GM12878 (cell line): ENCODE data around the gene PTPN14.

ENCODE experiments used
- EP300 ChIP-seq, 2 experiments: fragments of 150-350 bp in 1 of 2; IDR thresholded peaks; 2 replicates each; pipeline ENCODE4 v1.6.1; 2011 to 2012; ENCODE audit warnings: low read depth in 2 of 2, low read length in 2 of 2, borderline replicate concordance in 1 of 2, improper control_type of control experiment in 1 of 2, inconsistent platforms in 1 of 2; ENCODE audit not compliant: control insufficient read depth in 1 of 2
- ZSCAN29 ChIP-seq: fragments of 450-650 bp; IDR thresholded peaks from 2 replicates; pipeline ENCODE4 v1.6.1; 2017; ENCODE audit warnings: mild to moderate bottlenecking, moderate library complexity
- TF ChIP-seq, protein P1 (sequence below), 3 experiments: IDR thresholded peaks in 2 of 3; conservative IDR thresholded peaks in 1 of 3; 2 replicates each; pipeline ENCODE4 v1.5.1; 2011; ENCODE audit warnings: low read depth in 3 of 3, low read length in 3 of 3, mild to moderate bottlenecking in 3 of 3, control low read depth in 2 of 3, moderate library complexity in 2 of 3, inconsistent platforms in 1 of 3, mixed read lengths in 1 of 3; ENCODE audit not compliant: control insufficient read depth in 2 of 3, insufficient read depth in 1 of 3; ENCODE audit errors: extremely low read depth in 1 of 3

DNA sequence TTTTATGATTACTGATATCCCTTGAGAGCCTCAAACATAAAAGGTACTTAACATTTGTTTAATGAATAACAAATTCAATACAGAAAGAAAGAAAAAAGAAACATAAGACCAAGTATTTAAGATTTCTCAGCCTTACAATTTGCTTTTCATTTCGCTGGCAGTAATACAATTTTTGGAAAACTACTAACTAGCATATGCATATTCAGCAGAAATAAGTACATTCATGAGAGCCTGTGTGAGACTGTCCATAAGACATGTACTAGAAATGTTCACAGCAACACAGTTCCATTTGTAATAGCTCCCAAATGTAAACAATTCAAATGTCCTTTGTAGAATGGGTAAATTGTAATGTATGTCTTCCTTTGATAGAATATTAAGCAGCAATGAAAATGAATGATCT, 119.2 kb downstream of the PTPN14 start:
- TF ChIP-seq EP300 (IDR thresholded peaks at IDR 0.05; ENCODE audit: borderline replicate concordance in 1 of 2, control insufficient read depth in 1 of 2, low read depth in 2 of 2, low read length in 2 of 2) (no peak), ZSCAN29 (no peak)
- TF ChIP-seq, protein P1, sequence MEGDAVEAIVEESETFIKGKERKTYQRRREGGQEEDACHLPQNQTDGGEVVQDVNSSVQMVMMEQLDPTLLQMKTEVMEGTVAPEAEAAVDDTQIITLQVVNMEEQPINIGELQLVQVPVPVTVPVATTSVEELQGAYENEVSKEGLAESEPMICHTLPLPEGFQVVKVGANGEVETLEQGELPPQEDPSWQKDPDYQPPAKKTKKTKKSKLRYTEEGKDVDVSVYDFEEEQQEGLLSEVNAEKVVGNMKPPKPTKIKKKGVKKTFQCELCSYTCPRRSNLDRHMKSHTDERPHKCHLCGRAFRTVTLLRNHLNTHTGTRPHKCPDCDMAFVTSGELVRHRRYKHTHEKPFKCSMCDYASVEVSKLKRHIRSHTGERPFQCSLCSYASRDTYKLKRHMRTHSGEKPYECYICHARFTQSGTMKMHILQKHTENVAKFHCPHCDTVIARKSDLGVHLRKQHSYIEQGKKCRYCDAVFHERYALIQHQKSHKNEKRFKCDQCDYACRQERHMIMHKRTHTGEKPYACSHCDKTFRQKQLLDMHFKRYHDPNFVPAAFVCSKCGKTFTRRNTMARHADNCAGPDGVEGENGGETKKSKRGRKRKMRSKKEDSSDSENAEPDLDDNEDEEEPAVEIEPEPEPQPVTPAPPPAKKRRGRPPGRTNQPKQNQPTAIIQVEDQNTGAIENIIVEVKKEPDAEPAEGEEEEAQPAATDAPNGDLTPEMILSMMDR (IDR thresholded peaks at IDR 0.05 in 2 of 3, conservative IDR thresholded peaks at IDR 0.05 in 1 of 3; ENCODE audit: control insufficient read depth in 2 of 3, extremely low read depth in 1 of 3, insufficient read depth in 1 of 3, low read depth in 3 of 3, low read length in 3 of 3): no peak
